Testis (tissue), 2 donors: ENCODE results near the gene GMPR.

Experiments used
- CTCF ChIP-seq, 3 experiments: fragments of 450-650 bp in 2 of 3; fragments of 200-600 bp in 1 of 3; sonication (generic) in 1 of 3; IDR thresholded peaks; one replicate each; pipeline ENCODE4 v1.5.1; 2016 to 2019; ENCODE audit warnings: antibody characterized with exemption in 3 of 3, mild to moderate bottlenecking in 2 of 3, moderate library complexity in 1 of 3
- POLR2A ChIP-seq: fragments of 450-650 bp; IDR thresholded peaks from one replicate; pipeline ENCODE4 v1.6.1; 2017; ENCODE audit warnings: antibody characterized with exemption, mild to moderate bottlenecking, moderate library complexity

GRCh38 chr6:16251706-16252105 is 13.3 kb downstream of the GMPR start:
- TF ChIP-seq CTCF (IDR thresholded peaks at IDR 0.05), result no peak
- TF ChIP-seq POLR2A, result no peak
